Gastrocnemius medialis (tissue), 4 donors: ENCODE measurements around the gene OR10J1. TPM values are rescaled to one million over a fixed set of nuclear protein-coding genes. Genes with fewer than 3 reads are reported as not detected.

Experiments used
- ATAC-seq, 2 donors: fragments of 150-250 bp; one replicate each; pipeline ENCODE4 v1.9.1; 2016
- DNase-seq, 2 donors: peaks; one replicate each; pipeline ENCODE4 v3.0.0-alpha.2; 2019
- H3K27ac ChIP-seq, 4 donors: fragments of 200-600 bp; sonication (generic); 1 replicate in 1 of 4; 2 replicates in 3 of 4; pipeline ENCODE4 v1.5.1; 2016 to 2018; ENCODE audit warnings: mild to moderate bottlenecking in 2 of 4, moderate library complexity in 1 of 4
- H3K27me3 ChIP-seq, 3 donors: fragments of 200-600 bp; sonication (generic) in 2 of 3; 1 replicate in 1 of 3; 2 replicates in 2 of 3; pipeline versions ENCODE4 v1.5.1 to v1.6.0; 2016 to 2019; ENCODE audit warnings: mild to moderate bottlenecking in 1 of 3, moderate library complexity in 1 of 3
- H3K36me3 ChIP-seq, 2 donors: fragments of 200-600 bp; sonication (generic) in 1 of 2; one replicate each; pipeline ENCODE4 v1.5.1; 2017 to 2018
- H3K4me1 ChIP-seq, 2 donors: fragments of 200-600 bp; sonication (generic) in 1 of 2; one replicate each; pipeline ENCODE4 v1.5.1; 2016 to 2017; ENCODE audit warnings: mild to moderate bottlenecking in 2 of 2
- H3K4me3 ChIP-seq, 4 donors: fragments of 200-600 bp; sonication (generic) in 3 of 4; 1 replicate in 1 of 4; 2 replicates in 3 of 4; pipeline ENCODE4 v1.5.1; 2016 to 2019; ENCODE audit warnings: mild to moderate bottlenecking in 2 of 4
- H3K9me3 ChIP-seq, 3 donors: fragments of 200-600 bp; sonication (generic) in 2 of 3; 1 replicate in 1 of 3; 2 replicates in 2 of 3; pipeline ENCODE4 v1.5.1; 2016 to 2019
- CTCF ChIP-seq, 5 experiments: fragments of 450-650 bp in 3 of 5; fragments of 200-600 bp in 2 of 5; sonication (generic) in 2 of 5; IDR thresholded peaks in 4 of 5; conservative IDR thresholded peaks in 1 of 5; 1 replicate in 4 of 5; 2 replicates in 1 of 5; pipeline ENCODE4 v1.5.1; 2016 to 2019; ENCODE audit warnings: antibody characterized with exemption in 5 of 5, mild to moderate bottlenecking in 3 of 5, moderate library complexity in 3 of 5
- POLR2A ChIP-seq, 2 donors: fragments of 450-650 bp; IDR thresholded peaks; one replicate each; pipeline ENCODE4 v1.6.1; 2017; ENCODE audit warnings: antibody characterized with exemption in 2 of 2, mild to moderate bottlenecking in 2 of 2, moderate library complexity in 2 of 2
- in situ Hi-C, 4 donors: fragments of 200-750 bp; cut with MboI; loops; one replicate each; pipeline versions ENCODE4 v1.15.0 to v1.8.0; 2017; ENCODE audit warnings: low sequenced_read_pairs in 4 of 4
- intact Hi-C: fragments of 100-400 bp; cut with DNase I; formaldehyde crosslinking; loops from one replicate; pipeline ENCODE4 v1.15.1; 2023; ENCODE audit warnings: low total_unique reads
- total RNA-seq, 4 donors: library from RNA; depleted of rRNA; stranded (reverse); fragments of >200 nt; gene quantifications; one replicate each; pipeline versions ENCODE4 v1.1.0 to v1.2.3, GENCODE V29; 2016

OR10J1 gene, protein sequence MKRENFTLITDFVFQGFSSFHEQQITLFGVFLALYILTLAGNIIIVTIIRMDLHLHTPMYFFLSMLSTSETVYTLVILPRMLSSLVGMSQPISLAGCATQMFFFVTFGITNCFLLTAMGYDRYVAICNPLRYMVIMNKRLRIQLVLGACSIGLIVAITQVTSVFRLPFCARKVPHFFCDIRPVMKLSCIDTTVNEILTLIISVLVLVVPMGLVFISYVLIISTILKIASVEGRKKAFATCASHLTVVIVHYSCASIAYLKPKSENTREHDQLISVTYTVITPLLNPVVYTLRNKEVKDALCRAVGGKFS
- total RNA-seq: not detected

- no peak within 1 kb of the TSS for H3K4me3 ChIP-seq
- H3K4me1 ChIP-seq: no peaks in the 10 kb centered on the region
- H3K27me3 ChIP-seq: no peaks in the 10 kb centered on the region
- no peaks in the 10 kb centered on the region for H3K36me3 ChIP-seq
- no peak for TF ChIP-seq CTCF (IDR thresholded peaks at IDR 0.05 in 4 of 5, conservative IDR thresholded peaks at IDR 0.05 in 1 of 5)
- no peak for TF ChIP-seq POLR2A (IDR thresholded peaks at IDR 0.05)
- in situ Hi-C loops (no loop called here), intact Hi-C loops (no loop called here)
- H3K9me3 ChIP-seq: no peaks in the 10 kb centered on the region
- no peak for DNase-seq
- no peak within 1 kb of the TSS for H3K27ac ChIP-seq
- no peak for ATAC-seq
These were observed at the start of gene OR10J1 for GRCh38 chr1:159439422-159439821. TSS of gene OR10J1 (plus strand) at chr1:159439722. CDS start at chr1:159439792, 70 bp downstream.

DNA sequence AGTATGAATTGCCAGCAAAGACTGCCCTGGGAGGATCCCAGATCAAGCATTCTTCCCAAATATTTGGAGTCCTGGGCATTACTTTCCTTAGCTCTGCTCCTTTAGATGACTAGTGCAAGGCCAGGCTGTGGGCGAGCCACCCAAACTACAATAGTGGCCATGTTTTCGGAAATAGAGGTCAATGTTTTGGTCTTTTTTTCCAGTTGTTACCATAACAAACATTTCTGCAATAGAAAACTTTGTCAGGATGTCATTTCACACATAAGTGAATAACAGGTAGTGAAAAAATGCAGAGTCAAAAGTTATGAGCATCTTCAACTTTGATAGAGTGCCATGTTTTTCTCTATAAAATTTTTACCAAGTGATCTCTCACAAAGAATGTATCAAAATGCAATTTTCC is 32.7 kb upstream of the OR10J1 start:
- no peak overlapping the region for H3K4me3 ChIP-seq
- intact Hi-C loops (no loop called here), in situ Hi-C loops (no loop called here)
- H3K9me3 ChIP-seq: no peaks in the 10 kb centered on the region
- no peak for TF ChIP-seq CTCF (IDR thresholded peaks at IDR 0.05 in 4 of 5, conservative IDR thresholded peaks at IDR 0.05 in 1 of 5)
- no peak for TF ChIP-seq POLR2A (IDR thresholded peaks at IDR 0.05)
- H3K27ac ChIP-seq: no peak overlapping the region
- H3K27me3 ChIP-seq: no peaks in the 10 kb centered on the region
- DNase-seq: no peak
- H3K4me1 ChIP-seq: no peaks in the 10 kb centered on the region
- no peaks in the 10 kb centered on the region for H3K36me3 ChIP-seq
- no peak for ATAC-seq

DNA sequence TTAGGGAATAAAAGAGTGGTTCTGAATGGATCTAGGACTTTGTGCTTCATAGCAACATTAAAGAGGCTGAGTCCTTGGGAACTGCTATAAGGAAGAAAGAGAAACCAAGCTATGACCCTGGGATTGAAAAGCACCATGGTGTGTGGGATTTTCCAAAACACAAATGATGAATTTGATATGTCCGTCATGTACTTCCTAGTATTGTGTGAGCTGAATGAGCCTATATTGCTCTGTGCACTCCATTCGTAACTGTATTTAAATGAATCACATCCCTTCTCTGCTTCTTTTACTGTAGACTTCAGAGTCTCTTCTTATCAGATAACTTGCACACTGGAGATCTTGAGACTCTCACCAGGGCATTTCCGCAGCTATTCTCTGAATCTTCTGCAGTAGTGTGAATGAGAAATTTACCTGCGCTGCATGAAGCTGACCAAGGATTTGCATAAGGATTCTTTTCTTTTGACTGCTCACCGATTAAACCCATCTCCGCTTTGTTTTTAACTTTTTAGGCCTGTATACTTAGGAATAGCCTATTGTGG is 30.6 kb upstream of the OR10J1 start:
- TF ChIP-seq CTCF (IDR thresholded peaks at IDR 0.05 in 4 of 5, conservative IDR thresholded peaks at IDR 0.05 in 1 of 5) (no peak), POLR2A (IDR thresholded peaks at IDR 0.05) (no peak)
- no peak for ATAC-seq

DNA sequence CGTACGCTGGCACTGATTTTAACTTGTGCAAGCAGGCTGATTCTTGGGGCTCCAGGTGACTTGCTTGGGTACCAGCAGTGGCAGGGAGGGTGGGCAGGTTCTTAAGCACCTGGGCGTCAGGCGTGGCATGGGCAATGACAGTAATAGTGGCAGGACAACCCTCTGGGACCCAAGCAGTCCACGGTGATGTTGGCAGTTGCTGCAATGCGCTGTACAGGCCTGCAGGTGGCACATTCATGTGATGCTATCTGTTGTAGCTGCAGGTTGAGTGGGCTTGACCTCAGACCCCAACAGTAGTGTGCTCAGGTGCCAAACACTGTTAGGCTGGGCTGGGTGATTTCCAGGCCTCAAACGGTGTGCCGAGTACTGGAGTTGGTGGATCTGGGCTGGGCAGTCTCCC is 17.7 kb upstream of the OR10J1 start:
- H3K27me3 ChIP-seq: no peaks in the 10 kb centered on the region
- no peak overlapping the region for H3K4me3 ChIP-seq
- in situ Hi-C loops: no loop called here
- no peak for DNase-seq
- no peaks in the 10 kb centered on the region for H3K9me3 ChIP-seq
- intact Hi-C loops: no loop called here
- ATAC-seq: no peak
- TF ChIP-seq CTCF (IDR thresholded peaks at IDR 0.05 in 4 of 5, conservative IDR thresholded peaks at IDR 0.05 in 1 of 5) (no peak), POLR2A (IDR thresholded peaks at IDR 0.05) (no peak)
- no peaks in the 10 kb centered on the region for H3K4me1 ChIP-seq
- H3K36me3 ChIP-seq: no peaks in the 10 kb centered on the region
- H3K27ac ChIP-seq: no peak overlapping the region

More for the DNA sequence above, 30.6 kb upstream of the OR10J1 start:
- Histone ChIP-seq H3K27ac (no peak overlapping the region), H3K4me3 (no peak overlapping the region), H3K9me3 (no peaks in the 10 kb centered on the region), H3K27me3 (no peaks in the 10 kb centered on the region), H3K36me3 (no peaks in the 10 kb centered on the region), H3K4me1 (no peaks in the 10 kb centered on the region)
- in situ Hi-C loops: no loop called here
- intact Hi-C loops: no loop called here
- no peak for DNase-seq
